HepG2 (cell line): ENCODE results near the gene EGFR. TPM values are rescaled to one million over a fixed set of nuclear protein-coding genes. Genes with fewer than 3 reads are reported as not detected.

Experiments used
- EED ChIP-seq: sonication (generic); formaldehyde crosslinking; IDR thresholded peaks from 2 replicates; pipeline ENCODE4 v1.5.0; 2020; ENCODE audit warnings: mild to moderate bottlenecking, missing genetic modification reagents
- GATA4 ChIP-seq: sonication (generic); IDR thresholded peaks from 2 replicates; pipeline ENCODE4 v1.6.1; 2016; ENCODE audit warnings: antibody characterized with exemption, low read depth, borderline replicate concordance
- GTF3A ChIP-seq: sonication (generic); formaldehyde crosslinking; conservative IDR thresholded peaks from 2 replicates; pipeline ENCODE4 v1.4.0; 2020; ENCODE audit warnings: mild to moderate bottlenecking, missing genetic modification reagents
- HCFC1 ChIP-seq: fragments of 150-350 bp; IDR thresholded peaks from 2 replicates; pipeline ENCODE4 v1.6.1; 2014; ENCODE audit warnings: low read depth, low read length
- IRX3 ChIP-seq: sonication (generic); formaldehyde crosslinking; IDR thresholded peaks from 2 replicates; pipeline ENCODE4 v1.8.1; 2023; ENCODE audit warnings: mild to moderate bottlenecking, low read depth, missing genetic modification reagents, borderline replicate concordance
- MIER2 ChIP-seq: IDR thresholded peaks from 2 replicates; pipeline ENCODE4 v1.6.1; 2016; ENCODE audit warnings: missing biosample characterization, missing genetic modification reagents
- MNT ChIP-seq: fragments of 450-650 bp; IDR thresholded peaks from 2 replicates; pipeline ENCODE4 v1.6.1; 2016
- MTF2 ChIP-seq: sonication (generic); formaldehyde crosslinking; IDR thresholded peaks from 2 replicates; pipeline ENCODE4 v1.5.0; 2020; ENCODE audit warnings: missing genetic modification reagents, borderline replicate concordance
- MXD4 ChIP-seq: IDR thresholded peaks from 2 replicates; pipeline ENCODE4 v1.6.1; 2016; ENCODE audit warnings: mild to moderate bottlenecking, missing biosample characterization, missing genetic modification reagents
- NKX3-1 ChIP-seq: sonication (generic); formaldehyde crosslinking; IDR thresholded peaks from 2 replicates; pipeline ENCODE4 v1.5.0; 2020; ENCODE audit warnings: missing genetic modification reagents
- PATZ1 ChIP-seq: sonication (generic); formaldehyde crosslinking; IDR thresholded peaks from 2 replicates; pipeline ENCODE4 v1.4.0; 2020; ENCODE audit warnings: missing genetic modification reagents
- PREB ChIP-seq: sonication (generic); formaldehyde crosslinking; IDR thresholded peaks from 2 replicates; pipeline ENCODE4 v1.4.0; 2020; ENCODE audit warnings: missing genetic modification reagents
- RARA ChIP-seq: IDR thresholded peaks from 2 replicates; pipeline ENCODE4 v1.6.1; 2016; ENCODE audit warnings: missing genetic modification reagents, missing compliant biosample characterization
- SAP130 ChIP-seq: IDR thresholded peaks from 2 replicates; pipeline ENCODE4 v1.6.1; 2016; ENCODE audit warnings: low read depth
- ZIK1 ChIP-seq: sonication (generic); formaldehyde crosslinking; IDR thresholded peaks from 2 replicates; pipeline ENCODE4 v1.5.0; 2020; ENCODE audit warnings: mild to moderate bottlenecking, low read depth, missing genetic modification reagents, borderline replicate concordance
- ZNF333 ChIP-seq: sonication (generic); formaldehyde crosslinking; IDR thresholded peaks from 2 replicates; pipeline ENCODE4 v1.4.0; 2020; ENCODE audit warnings: mild to moderate bottlenecking, missing genetic modification reagents, borderline replicate concordance
- ZNF362 ChIP-seq: sonication (generic); formaldehyde crosslinking; IDR thresholded peaks from 2 replicates; pipeline ENCODE4 v1.4.0; 2020; ENCODE audit warnings: missing genetic modification reagents, mild to moderate bottlenecking, borderline replicate concordance
- ZNF616 ChIP-seq: sonication (generic); formaldehyde crosslinking; IDR thresholded peaks from 2 replicates; pipeline ENCODE4 v1.5.0; 2020; ENCODE audit warnings: low read depth, mild to moderate bottlenecking, missing genetic modification reagents
- ZNF740 ChIP-seq: sonication (generic); formaldehyde crosslinking; IDR thresholded peaks from 2 replicates; pipeline ENCODE4 v1.4.0; 2020; ENCODE audit warnings: missing genetic modification reagents
- ZNF776 ChIP-seq: sonication (generic); formaldehyde crosslinking; IDR thresholded peaks from 2 replicates; pipeline ENCODE4 v1.4.0; 2020; ENCODE audit warnings: mild to moderate bottlenecking, missing genetic modification reagents
- ZNF891 ChIP-seq: sonication (generic); formaldehyde crosslinking; IDR thresholded peaks from 2 replicates; pipeline ENCODE4 v1.5.0; 2020; ENCODE audit warnings: mild to moderate bottlenecking, missing genetic modification reagents
- ZSCAN29 ChIP-seq: sonication (generic); formaldehyde crosslinking; conservative IDR thresholded peaks from 2 replicates; pipeline ENCODE4 v1.4.0; 2020; ENCODE audit warnings: mild to moderate bottlenecking, missing genetic modification reagents
- polyA plus RNA-seq, 8 experiments: library from polyadenylated mRNA; depleted of rRNA in 3 of 8; stranded (reverse) in 7 of 8; unstranded in 1 of 8; fragments of >200 nt; fragmentation: Illumina TruSeq in 4 of 8; extraction: Trizol in 4 of 8; gene quantifications; 2 replicates each; pipeline versions ENCODE4 v1.2.1 to v1.2.3, GENCODE V29; 2011 to 2016; ENCODE audit warnings: low read depth in 4 of 8, missing spikeins in 1 of 8, mixed read lengths in 1 of 8; ENCODE audit not compliant: insufficient read depth in 1 of 8
- total RNA-seq, 5 experiments: library from RNA; depleted of rRNA; stranded (reverse); fragments of >200 nt; fragmentation: Illumina TruSeq; extraction: Trizol; gene quantifications; 2 replicates each; pipeline ENCODE4 v1.2.3, GENCODE V29; 2016; ENCODE audit warnings: low read depth in 1 of 5
- TF ChIP-seq, protein P1 (sequence below): sonication (generic); formaldehyde crosslinking; conservative IDR thresholded peaks from 2 replicates; pipeline ENCODE4 v1.4.0; 2020; ENCODE audit warnings: missing genetic modification reagents

Gene EGFR
- total and polyA plus RNA-seq, 2 of the 13 experiments (the other 11 are each of a cell fraction or from before 2014, with no cell fraction given), result 7.0 to 10.0 TPM

DNA sequence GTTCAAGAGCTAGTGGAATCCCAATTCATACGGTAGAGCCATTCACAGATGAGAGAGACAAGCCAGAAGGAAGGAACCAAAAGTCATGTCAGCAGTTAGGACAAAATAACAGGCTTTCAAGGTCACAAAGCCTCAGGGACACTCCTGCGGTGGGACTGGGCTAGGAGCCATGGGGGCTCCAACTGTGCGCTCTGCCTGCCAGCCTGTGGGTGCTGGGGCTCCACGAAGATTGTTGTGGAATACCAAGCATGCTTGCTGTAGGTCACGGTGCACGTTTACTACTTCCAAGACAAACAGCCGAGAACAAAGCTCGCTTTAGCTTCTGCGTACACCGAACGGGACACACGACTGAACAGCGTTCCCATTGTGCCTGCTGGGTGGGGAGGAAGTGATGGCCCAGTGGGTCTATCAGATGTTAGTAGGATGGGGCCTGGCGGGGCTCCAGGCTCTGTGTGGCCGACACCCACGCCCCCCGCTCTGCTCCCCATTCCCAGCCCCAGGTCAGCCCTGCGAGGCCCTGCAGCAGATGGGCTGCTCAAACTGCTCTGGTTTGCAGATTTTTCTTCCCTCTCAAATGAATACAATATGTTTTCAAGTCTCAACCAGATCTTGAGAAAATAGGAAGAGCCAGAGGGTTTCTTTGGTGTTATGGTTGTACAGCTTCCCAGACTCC lies 158.9 kb downstream of the EGFR start (continued):
- TF ChIP-seq ZNF333 (CRISPR knock-in tag) (no peak; the same call in 1 of the 2 replicates), RARA (CRISPR knock-in tag) (peak; percentile 87), GTF3A (CRISPR knock-in tag) (no peak), ZNF362 (CRISPR knock-in tag) (no peak; the same call in 1 of the 2 replicates), MXD4 (CRISPR knock-in tag) (no peak), PREB (CRISPR knock-in tag) (no peak), HCFC1 (no peak), MIER2 (CRISPR knock-in tag) (peak; percentile 50; the same call in 1 of the 2 replicates), ZNF891 (CRISPR knock-in tag) (peak; percentile 71; the same call in 1 of the 2 replicates), PATZ1 (CRISPR knock-in tag) (peak; percentile 90), ZIK1 (no peak), ZNF740 (no peak), ZNF616 (CRISPR knock-in tag) (no peak), ZNF776 (CRISPR knock-in tag) (peak; percentile 46; the same call in 1 of the 2 replicates), GATA4 (peak; percentile 65; the same call in 1 of the 2 replicates), MNT (peak; percentile 15; the same call in 1 of the 2 replicates), NKX3-1 (CRISPR knock-in tag) (no peak), MTF2 (CRISPR knock-in tag) (peak; percentile 63; the same call in 1 of the 2 replicates), ZSCAN29 (peak; percentile 83; the same call in 1 of the 2 replicates), IRX3 (CRISPR knock-in tag) (no peak), SAP130 (peak; percentile 81), EED (CRISPR knock-in tag) (no peak)
- TF ChIP-seq, protein P1, sequence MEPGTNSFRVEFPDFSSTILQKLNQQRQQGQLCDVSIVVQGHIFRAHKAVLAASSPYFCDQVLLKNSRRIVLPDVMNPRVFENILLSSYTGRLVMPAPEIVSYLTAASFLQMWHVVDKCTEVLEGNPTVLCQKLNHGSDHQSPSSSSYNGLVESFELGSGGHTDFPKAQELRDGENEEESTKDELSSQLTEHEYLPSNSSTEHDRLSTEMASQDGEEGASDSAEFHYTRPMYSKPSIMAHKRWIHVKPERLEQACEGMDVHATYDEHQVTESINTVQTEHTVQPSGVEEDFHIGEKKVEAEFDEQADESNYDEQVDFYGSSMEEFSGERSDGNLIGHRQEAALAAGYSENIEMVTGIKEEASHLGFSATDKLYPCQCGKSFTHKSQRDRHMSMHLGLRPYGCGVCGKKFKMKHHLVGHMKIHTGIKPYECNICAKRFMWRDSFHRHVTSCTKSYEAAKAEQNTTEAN (CRISPR knock-in tag), result no peak
